PFSK-1 (cell line): ENCODE results near the gene FYN.

Source experiments
- POLR2AphosphoS5 ChIP-seq: IDR thresholded peaks from 2 replicates; pipeline ENCODE4 v1.6.1; 2012; ENCODE audit warnings: low read depth, mild to moderate bottlenecking, control low read depth, low read length, moderate library complexity
- TAF1 ChIP-seq: IDR thresholded peaks from 2 replicates; pipeline ENCODE4 v1.6.1; 2012; ENCODE audit warnings: low read length, control low read depth, borderline replicate concordance; ENCODE audit not compliant: insufficient read depth

DNA sequence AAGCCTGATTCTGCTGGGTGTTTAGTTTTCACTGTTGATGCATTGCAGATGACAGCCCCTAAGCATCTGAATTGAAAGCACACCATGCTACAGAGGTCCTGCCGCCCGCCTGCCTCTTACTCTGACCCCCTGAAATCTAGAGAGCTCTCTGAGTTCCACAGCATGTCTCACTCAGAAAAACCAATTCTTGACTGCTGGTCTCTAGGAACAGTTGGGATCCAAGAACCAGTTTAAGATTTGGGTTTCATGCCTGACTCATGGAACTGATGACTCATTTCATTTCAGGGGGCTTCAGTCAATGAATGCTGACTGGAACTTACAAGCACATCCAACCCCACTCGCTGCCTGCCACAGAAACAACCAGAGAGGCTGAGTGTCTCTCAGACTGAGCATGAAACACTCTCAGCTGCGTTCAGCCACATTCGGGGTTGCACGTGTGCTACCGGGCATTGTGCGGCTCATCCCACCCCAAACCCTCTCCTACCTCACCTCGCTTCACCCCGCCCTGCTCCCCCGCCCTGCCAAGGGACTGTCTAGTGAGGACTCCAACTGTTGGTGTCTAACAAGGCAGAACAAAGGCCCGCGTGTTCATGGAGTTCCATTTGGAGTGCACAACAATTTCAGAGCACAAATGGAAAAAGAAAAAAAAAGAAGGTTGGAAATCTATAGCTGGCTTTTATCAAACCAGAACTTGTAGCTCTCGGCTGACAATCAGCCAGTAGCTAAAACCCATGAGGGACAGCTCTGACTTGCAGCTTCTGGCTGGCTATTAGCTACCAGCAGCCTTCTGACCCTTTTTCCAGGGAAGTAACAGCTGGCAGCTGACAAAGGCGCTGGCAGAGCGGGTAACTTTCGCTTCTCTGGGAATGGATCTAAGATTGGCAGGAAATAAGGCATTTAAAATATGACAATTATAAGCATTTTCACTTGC lies 247.5 kb downstream of the FYN start:
- TF ChIP-seq TAF1: no peak
- TF ChIP-seq POLR2AphosphoS5: no peak
